PFSK-1 (cell line): ENCODE results near the gene MAP2K1.

Experiments
- FOXP2 ChIP-seq: optimal IDR thresholded peaks from 2 replicates; pipeline ENCODE3; 2011; ENCODE audit warnings: borderline replicate concordance, control low read depth, inconsistent platforms; ENCODE audit not compliant: insufficient read depth; ENCODE audit errors: extremely low read length, extremely low read depth
- POLR2AphosphoS5 ChIP-seq: IDR thresholded peaks from 2 replicates; pipeline ENCODE4 v1.6.1; 2012; ENCODE audit warnings: low read depth, mild to moderate bottlenecking, control low read depth, low read length, moderate library complexity
- REST ChIP-seq, 2 experiments: IDR thresholded peaks; 2 replicates each; pipeline versions ENCODE4 v1.6.1 to v1.8.0; 2011 to 2012; ENCODE audit warnings: low read depth in 2 of 2, low read length in 2 of 2, control low read depth in 1 of 2, inconsistent platforms in 1 of 2, mild to moderate bottlenecking in 1 of 2, moderate library complexity in 1 of 2; ENCODE audit not compliant: insufficient read depth in 1 of 2
- TAF1 ChIP-seq: IDR thresholded peaks from 2 replicates; pipeline ENCODE4 v1.6.1; 2012; ENCODE audit warnings: low read length, control low read depth, borderline replicate concordance; ENCODE audit not compliant: insufficient read depth

- no peak for TF ChIP-seq TAF1
- no peak for TF ChIP-seq POLR2AphosphoS5
- no peak for TF ChIP-seq REST (IDR thresholded peaks at IDR 0.05; ENCODE audit: insufficient read depth in 1 of 2, low read depth in 2 of 2, low read length in 2 of 2)
- no peak for TF ChIP-seq FOXP2
Observed at GRCh38 chr15:66404532-66404931, 17.8 kb downstream of the MAP2K1 start.
